HS-27A (cell line): ENCODE data around the gene GTPBP8.

ENCODE experiments used
- DNase-seq: peaks from one replicate; pipeline ENCODE4 v3.0.0-alpha.2; 2012; ENCODE audit warnings: low read depth, missing footprints

The GTPBP8 gene

DNA sequence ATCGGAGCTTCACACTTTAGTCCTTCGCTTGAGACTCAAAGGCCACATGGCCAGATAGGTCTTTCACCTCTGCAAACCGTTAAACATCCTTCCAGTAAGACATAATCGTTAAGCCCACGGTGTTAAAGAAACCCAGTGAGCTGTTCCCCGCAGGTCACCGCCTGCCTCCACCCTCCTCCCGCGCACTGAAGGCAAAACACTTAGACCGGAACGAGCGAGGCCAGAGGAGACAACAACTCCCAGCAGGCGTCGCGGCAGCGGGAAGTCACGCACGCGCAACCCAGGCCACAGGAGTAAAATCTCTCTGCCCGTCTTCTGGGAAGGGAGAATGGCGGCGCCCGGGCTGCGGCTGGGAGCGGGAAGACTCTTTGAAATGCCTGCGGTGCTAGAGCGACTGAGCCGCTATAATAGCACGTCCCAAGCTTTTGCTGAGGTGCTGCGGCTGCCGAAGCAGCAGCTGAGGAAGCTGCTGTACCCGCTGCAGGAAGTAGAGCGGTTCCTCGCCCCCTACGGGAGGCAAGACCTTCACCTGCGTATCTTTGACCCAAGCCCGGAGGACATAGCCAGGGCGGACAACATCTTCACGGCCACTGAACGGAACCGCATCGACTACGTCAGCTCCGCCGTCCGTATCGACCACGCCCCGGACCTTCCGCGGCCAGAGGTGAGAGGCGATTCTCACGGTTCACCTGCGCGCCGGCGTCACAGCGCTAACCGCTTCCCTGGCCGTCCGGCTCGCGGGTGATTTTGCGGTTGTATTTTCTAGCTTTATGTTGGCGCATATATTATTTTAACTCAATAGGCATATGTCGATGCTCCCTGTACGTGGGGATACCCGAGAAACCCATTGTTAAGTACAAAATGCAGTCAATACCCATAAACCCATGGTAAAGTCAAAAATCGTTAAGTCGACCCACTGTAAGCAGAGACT is at the start of gene GTPBP8:
TSS of gene GTPBP8 (plus strand) at position 313 of the 931 bp plus-strand sequence. CDS start at position 329, 16 bp downstream.
- peak; percentile 68 for DNase-seq

GRCh38 chr3:112948346-112948838 is 42.4 kb upstream of the GTPBP8 start:
- no peak for DNase-seq

DNA sequence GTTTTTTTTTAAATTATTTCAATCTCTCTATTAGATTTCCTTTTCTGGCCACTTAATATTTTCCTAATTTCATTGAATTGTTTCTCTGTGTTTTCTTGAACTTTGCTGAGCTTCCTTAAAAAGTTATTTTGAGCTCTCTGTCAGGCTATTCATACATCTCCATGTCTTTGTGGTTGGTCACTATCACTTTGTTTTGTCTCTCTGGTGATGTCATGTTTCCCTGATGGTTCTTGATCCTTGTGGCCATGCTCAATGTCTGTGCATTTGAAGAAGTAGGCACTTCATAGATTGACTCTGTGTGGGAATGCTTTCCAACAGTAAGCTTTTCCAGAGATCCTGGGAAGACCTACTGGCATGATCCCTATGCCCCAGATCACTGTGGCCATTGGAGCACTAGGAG is 34.4 kb upstream of the GTPBP8 start:
- no peak for DNase-seq

GRCh38 chr3:112958811-112959560 is 31.8 kb upstream of the GTPBP8 start:
- DNase-seq = no peak

- no peak for DNase-seq
These were observed 27.1 kb upstream of the GTPBP8 start for GRCh38 chr3:112963683-112964082.

DNA sequence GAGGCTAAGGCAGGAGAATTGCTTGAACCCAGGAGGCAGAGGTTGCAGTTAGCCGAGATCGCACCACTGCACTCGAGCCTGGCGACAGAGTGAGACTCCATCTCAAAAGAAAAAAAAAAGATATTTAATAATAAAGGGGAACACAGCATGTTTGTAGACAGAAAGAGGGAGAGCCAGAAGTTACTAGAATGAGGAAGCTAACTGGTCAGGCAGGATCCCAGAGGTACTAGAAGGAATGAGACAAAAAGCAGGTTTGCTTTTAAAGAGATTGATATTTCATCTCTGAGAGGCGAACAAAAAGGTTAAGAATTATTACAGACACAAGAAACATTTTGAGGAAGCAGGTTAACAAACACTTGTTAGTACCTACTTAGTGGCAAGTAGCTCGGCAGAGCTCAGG is 25.1 kb upstream of the GTPBP8 start:
- DNase-seq = no peak

DNA sequence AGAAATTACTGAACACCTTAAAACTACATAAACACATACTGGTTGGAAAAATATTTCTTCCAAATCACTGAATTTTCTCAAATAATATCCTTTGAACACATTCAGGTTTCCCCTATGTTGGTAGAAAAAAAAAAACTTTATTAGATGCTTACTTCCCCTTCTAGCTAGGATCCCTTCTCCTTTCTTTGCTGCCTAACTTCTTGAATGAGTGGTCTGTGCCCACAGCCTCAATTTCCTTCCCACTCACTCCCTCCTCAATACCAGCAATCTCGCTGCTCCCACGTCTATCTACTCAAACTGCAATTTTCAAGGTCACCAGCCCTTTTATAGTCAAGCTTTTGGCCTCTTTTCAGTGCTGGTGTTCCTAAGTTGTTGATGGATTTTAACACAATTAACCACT is 24.2 kb upstream of the GTPBP8 start:
- no peak for DNase-seq

DNA sequence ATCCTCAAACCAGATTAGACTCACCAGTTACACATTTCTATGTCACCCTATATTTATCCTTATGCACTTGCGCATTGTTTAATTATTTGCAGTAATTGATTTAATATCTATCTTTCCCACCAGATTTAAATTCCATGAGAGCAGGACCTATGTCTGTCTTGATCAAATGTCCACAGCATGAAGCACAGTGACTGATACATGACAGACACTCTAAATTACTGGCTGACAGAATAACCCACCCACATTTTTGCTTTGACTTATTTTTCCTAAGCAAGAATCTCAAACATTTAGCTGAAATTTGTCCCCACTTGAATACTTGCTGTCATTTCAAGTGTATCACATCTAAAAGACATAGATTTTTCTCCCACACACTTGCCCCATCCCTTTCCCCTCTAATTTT is 23.4 kb upstream of the GTPBP8 start:
- no peak for DNase-seq

GRCh38 chr3:112967828-112968227 is 23.0 kb upstream of the GTPBP8 start:
- DNase-seq = no peak

- no peak for DNase-seq
These were observed 18.6 kb upstream of the GTPBP8 start for GRCh38 chr3:112972158-112972557.

GRCh38 chr3:112973325-112974177 is 17.2 kb upstream of the GTPBP8 start:
- no peak for DNase-seq

DNA sequence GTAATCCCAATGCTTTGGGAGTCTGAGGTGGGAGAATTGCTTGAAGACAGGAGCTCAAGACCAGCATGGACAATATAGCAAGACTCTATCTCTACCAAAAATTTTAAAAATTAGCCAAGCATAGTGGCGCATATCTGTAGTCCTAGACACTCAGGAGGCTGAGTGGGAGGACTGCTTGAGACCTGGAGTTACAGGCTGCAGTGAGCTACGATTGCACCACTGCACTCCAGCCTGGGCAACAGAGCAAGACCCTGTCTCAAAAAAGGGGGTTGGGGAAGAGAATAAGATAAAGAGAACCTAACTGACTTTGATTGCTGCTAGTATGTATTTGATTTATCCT is 16.6 kb upstream of the GTPBP8 start:
- no peak for DNase-seq

GRCh38 chr3:112974894-112975293 is 15.9 kb upstream of the GTPBP8 start, which contains the start of gene CD200R1:
Gene CD200R1 (minus strand): TSS chr3:112975103. CDS start chr3:112974857, 246 bp downstream.
- DNase-seq = no peak

- DNase-seq = no peak
These were observed 14.8 kb upstream of the GTPBP8 start for GRCh38 chr3:112976001-112976400.

DNA sequence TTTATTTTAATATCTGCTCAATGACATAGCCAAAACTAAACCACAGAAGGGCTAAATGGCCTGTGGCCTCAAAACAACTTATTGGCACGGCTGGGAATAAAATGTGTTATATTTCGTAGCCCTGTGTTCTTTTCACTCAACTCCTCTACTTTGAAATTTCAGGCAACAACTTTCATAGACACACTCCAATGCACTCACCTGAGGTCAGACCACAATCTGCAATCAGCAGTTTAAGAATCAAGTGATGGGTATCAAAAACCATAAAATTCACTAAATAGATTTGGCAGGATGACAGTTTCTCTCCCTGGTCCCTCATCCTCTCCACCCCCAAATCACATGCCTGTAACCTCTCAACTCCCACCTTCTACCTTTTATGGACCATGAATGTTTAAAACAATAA is 13.8 kb upstream of the GTPBP8 start:
- DNase-seq = no peak

DNA sequence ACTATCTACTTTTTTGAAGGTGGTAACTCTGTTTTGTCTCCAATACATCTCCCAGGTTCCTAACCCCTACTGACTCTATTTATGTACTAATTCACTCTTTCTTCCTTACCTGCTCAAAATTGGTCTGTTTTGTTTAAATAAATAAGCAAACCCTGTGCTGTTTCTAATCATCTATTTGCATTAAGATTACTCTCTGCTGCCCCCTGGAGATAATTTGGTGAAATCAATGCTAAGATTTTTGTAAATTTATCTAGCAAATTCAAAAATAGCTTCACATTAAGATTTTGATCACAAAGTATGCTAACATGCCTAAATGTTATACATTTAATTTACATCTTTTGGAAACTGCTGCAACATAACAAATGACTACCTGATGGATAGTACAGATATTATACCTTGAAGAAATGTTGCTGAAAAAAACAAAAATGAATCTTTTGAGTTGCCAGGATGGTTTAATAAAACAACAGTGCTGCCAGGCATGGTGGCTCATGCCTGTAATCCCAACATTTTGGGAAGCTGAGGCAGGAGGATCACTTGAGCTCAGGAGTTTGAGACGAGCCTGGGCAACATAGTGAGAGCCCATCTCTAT is 11.4 kb upstream of the GTPBP8 start:
- peak; percentile 5 for DNase-seq

DNA sequence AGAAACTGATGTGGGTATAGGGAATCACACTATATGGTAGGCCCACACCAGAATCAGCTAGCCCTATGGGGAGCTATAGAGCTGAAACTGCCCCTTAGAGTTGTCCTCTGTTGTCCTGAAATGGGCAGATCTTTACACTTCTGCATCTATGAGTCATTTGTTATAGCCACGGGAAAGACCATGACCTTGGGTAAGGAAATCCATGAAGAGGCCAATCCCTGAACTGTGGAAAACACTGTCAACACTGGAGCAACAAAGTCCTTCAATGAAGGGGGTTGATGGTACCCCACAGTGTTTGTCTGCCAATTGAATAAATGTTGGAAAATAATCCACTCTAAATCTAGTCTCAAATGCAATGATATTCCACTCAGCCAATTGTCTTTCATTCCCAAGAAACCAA is 10.7 kb upstream of the GTPBP8 start:
- no peak for DNase-seq

DNA sequence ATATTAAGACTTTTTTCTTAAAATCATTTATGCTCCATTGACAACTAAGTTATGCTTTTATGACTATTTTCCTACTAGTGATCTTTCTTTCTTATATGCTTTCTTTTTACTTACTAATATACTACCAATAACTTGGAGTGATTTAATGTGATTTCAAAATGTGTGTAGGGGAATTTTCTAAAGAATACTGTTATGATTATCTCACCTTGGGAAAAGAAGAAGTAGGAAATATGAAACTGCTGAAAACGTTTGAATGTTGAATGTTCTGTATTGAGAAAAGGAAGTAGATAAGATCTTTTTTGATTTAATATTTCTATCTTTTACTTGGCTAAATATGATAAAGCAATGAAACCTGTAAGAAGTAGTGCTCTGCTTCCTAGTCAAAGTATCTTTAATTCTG is 8.1 kb upstream of the GTPBP8 start:
- no peak for DNase-seq

DNA sequence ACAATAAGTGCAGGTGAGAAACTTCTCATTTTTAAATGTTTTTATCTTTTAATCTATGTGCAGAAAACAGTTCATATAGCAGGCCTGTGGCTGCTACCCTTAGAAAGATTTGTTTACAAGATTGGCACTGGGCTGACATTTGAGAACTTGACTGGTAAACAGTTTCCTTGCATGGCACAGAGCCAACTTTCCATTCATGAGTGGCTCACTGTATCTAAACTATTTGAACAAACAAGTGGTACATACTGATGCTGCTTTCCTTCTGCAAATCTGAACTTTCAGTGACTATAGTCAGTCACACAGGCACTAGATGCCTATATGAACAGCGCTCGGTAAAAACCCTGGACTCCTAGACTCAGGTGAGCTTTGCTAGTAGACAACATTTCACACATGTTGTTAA is 6.3 kb upstream of the GTPBP8 start:
- no peak for DNase-seq

- DNase-seq = no peak
These were observed 3.0 kb upstream of the GTPBP8 start for GRCh38 chr3:112987710-112988334.

DNA sequence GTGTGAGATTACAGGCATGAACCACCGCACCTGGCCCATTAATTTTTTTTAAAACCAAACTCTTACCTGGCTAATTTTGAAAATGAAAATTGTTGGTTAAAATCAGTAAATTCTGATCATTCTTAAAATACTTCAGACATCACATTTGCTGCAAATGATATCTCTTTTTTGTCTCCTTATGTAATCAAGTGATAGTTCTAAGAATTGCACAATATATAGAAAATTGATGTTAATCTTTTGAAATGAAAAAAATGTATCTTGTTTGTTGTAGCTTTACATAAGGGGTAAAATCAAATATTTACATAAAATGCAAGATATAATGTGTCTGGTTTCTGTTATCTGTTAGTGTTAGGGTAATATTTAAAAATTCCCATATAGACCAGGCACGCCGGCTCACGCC is 5.0 kb downstream of the GTPBP8 start:
- DNase-seq = no peak
